Measurements from ENCODE around the gene CCNL2. TPM values are rescaled to one million over a fixed set of nuclear protein-coding genes. Genes with fewer than 3 reads are reported as not detected.
A peak's percentile ranks its signal among the peaks of the same experiment; 100 is the strongest.

Gene CCNL2
- total and polyA plus RNA-seq, 2 of the 13 experiments (the other 11 are each of a cell fraction or from before 2014, with no cell fraction given): 105 to 340 TPM

GRCh38 chr1:1358433-1359271 is 40.5 kb downstream of the CCNL2 start, which contains the start of gene MXRA8 (continued):
- no peak for TF ChIP-seq AKAP8 (CRISPR knock-in tag; IDR thresholded peaks at IDR 0.05)
- TF ChIP-seq PREB (CRISPR knock-in tag; IDR thresholded peaks at IDR 0.05): no peak
- no peak for TF ChIP-seq MAF1 (CRISPR knock-in tag; IDR thresholded peaks at IDR 0.05; ENCODE audit: borderline replicate concordance)
- peak; percentile 52; the same call in 1 of the 2 replicates for TF ChIP-seq ARID4A (CRISPR knock-in tag; IDR thresholded peaks at IDR 0.05; ENCODE audit: borderline replicate concordance)
- no peak for TF ChIP-seq PRMT3 (CRISPR knock-in tag; IDR thresholded peaks at IDR 0.05; ENCODE audit: borderline replicate concordance, low read depth)
- no peak for TF ChIP-seq EHMT2 (IDR thresholded peaks at IDR 0.05; ENCODE audit: borderline replicate concordance, low read depth, low read length)
- no peak for TF ChIP-seq KIAA2018 (CRISPR knock-in tag; IDR thresholded peaks at IDR 0.05; ENCODE audit: borderline replicate concordance)
- TF ChIP-seq BORCS8-MEF2B (CRISPR knock-in tag; IDR thresholded peaks at IDR 0.05): peak; percentile 60; the same call in 1 of the 2 replicates
- no peak for TF ChIP-seq ZNF101 (CRISPR knock-in tag; IDR thresholded peaks at IDR 0.05; ENCODE audit: borderline replicate concordance, low read depth)
- no peak for TF ChIP-seq ZNF792 (CRISPR knock-in tag; IDR thresholded peaks at IDR 0.05)
- TF ChIP-seq ZFP41 (CRISPR knock-in tag; IDR thresholded peaks at IDR 0.05; ENCODE audit: borderline replicate concordance): no peak
- TF ChIP-seq ZNF441 (CRISPR knock-in tag; IDR thresholded peaks at IDR 0.05; ENCODE audit: borderline replicate concordance): no peak
- peak; percentile 70 for TF ChIP-seq HDAC1 (CRISPR knock-in tag; IDR thresholded peaks at IDR 0.05)
